A673 (cell line): ENCODE results near the gene CIP2A.

Experiments used
- CTCF ChIP-seq: fragments of 300-800, 200-600 bp; sonication (generic); conservative IDR thresholded peaks from 2 replicates; pipeline ENCODE4 v1.5.1; 2017; ENCODE audit warnings: low read depth, mild to moderate bottlenecking, antibody characterized with exemption, low read length, moderate library complexity, mixed read lengths
- EZH2 ChIP-seq: fragments of 200-600 bp; sonication (generic); IDR thresholded peaks from 2 replicates; pipeline ENCODE4 v1.6.1; 2017; ENCODE audit warnings: borderline replicate concordance, low read depth, mild to moderate bottlenecking, mixed read lengths, antibody characterized with exemption, low read length; ENCODE audit not compliant: poor library complexity, severe bottlenecking

- TF ChIP-seq CTCF: no peak
- no peak for TF ChIP-seq EZH2
These were observed 35.0 kb downstream of the CIP2A start for GRCh38 chr3:108554229-108554628.
